Urinary bladder (tissue), 4 donors: ENCODE results near the gene IMMP2L. TPM values are rescaled to one million over a fixed set of nuclear protein-coding genes. Genes with fewer than 3 reads are reported as not detected.

Experiments
- DNase-seq: peaks from one replicate; pipeline ENCODE4 v3.0.0-alpha.2; 2015; ENCODE audit errors: extremely low spot score
- H3K27ac ChIP-seq: one replicate; pipeline ENCODE4 v1.5.1; 2013; ENCODE audit warnings: low read depth, mild to moderate bottlenecking, moderate library complexity
- H3K36me3 ChIP-seq: one replicate; pipeline ENCODE4 v1.6.1; 2013; ENCODE audit warnings: mild to moderate bottlenecking, moderate library complexity; ENCODE audit not compliant: insufficient read depth
- H3K4me1 ChIP-seq: one replicate; pipeline ENCODE4 v1.6.1; 2013; ENCODE audit warnings: mild to moderate bottlenecking, moderate library complexity; ENCODE audit not compliant: insufficient read depth
- H3K4me3 ChIP-seq: one replicate; pipeline ENCODE4 v1.5.1; 2013; ENCODE audit warnings: low read depth, low read length
- WGBS: extraction: QIAGEN DNeasy Blood & Tissue Kit; methylation state at CpG from one replicate; pipeline ENCODE4 v1.1.7; 2013; 5-methylcytosine and 5-hydroxymethylcytosine counted together
- polyA plus RNA-seq: library from polyadenylated mRNA; stranded (reverse); fragments of 200-250 nt; gene quantifications from one replicate; pipeline ENCODE4 v1.2.3, GENCODE V29; 2013
- total RNA-seq: library from RNA; depleted of rRNA; stranded (reverse); fragments of >200 nt; gene quantifications from one replicate; pipeline ENCODE4 v1.2.3, GENCODE V29; 2014
- donor health status: healthy with polysubstance abuse.
- donor health status: healthy.

Gene IMMP2L
- total and polyA plus RNA-seq, 2 donors: 22.4 to 26.2 TPM

DNA sequence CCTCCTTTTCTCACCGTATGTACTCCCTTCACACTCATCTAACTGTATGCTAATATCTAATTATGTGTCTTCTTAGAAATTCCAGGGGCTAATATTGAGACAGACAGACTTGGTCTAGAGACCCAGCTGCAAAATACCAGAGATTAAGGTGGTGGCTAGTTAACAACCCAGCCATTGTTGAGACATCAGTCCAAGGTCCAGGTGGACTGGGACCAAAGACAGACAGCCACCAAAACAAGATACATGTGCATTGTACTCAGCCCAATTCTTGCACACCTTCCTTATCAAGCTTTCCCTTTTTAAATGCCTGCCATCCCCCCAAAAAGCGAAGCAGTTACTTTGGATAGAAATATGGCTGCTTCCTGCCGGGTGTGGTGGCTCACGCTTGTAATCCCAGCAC lies 514.7 kb downstream of the IMMP2L start:
- Histone ChIP-seq H3K4me3 (no peak overlapping the region), H3K27ac (no peak overlapping the region), H3K4me1 (no peaks in the 10 kb centered on the region), H3K36me3 (no peaks in the 10 kb centered on the region)
- WGBS: 94% methylated on average over 4 of the region's 4 CpGs
- DNase-seq: no peak

DNA sequence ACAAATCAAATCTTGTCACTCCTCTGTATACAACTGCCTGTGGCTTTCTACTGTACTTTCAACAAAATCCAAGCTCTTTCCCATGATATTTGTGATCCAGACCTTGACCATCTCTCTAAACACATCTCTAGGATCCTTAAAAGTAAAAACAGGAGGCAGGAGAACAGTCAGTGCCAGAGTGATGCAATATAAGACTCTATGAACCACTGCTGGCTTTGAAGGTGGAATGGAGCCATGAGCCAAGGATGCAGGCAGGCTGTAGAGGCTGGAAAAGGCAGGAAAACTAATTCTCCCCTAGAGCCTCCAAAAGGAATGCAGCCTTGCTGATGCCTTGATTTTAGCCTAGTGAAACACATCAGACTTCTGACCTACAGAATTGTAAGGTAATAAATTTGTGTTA lies 516.8 kb downstream of the IMMP2L start:
- Histone ChIP-seq H3K4me3 (no peak overlapping the region), H3K4me1 (no peaks in the 10 kb centered on the region), H3K27ac (no peak overlapping the region), H3K36me3 (no peaks in the 10 kb centered on the region)
- no peak for DNase-seq

DNA sequence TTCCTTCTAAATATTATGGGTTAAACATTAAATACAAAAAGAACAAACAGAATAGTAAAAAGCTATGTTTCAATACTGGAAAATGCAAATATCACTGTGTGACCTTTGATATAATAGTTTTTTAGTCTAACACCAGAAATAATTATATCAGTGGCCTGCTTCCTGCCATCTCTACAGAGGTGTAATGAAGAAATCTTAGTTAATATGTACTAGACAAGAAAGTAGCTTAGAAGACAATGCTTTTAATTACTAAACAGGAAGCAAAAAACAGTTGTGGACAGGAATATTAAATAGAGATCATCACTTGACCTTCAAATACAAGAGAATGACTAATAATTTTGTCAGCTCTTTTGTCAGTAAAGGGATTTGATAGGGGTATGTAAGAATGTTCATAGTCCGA lies 518.7 kb downstream of the IMMP2L start:
- no peaks in the 10 kb centered on the region for H3K36me3 ChIP-seq
- no peak overlapping the region for H3K27ac ChIP-seq
- WGBS: 91% methylated on average over 1 of the region's 1 CpG
- H3K4me3 ChIP-seq: no peak overlapping the region
- no peaks in the 10 kb centered on the region for H3K4me1 ChIP-seq
- no peak for DNase-seq

DNA sequence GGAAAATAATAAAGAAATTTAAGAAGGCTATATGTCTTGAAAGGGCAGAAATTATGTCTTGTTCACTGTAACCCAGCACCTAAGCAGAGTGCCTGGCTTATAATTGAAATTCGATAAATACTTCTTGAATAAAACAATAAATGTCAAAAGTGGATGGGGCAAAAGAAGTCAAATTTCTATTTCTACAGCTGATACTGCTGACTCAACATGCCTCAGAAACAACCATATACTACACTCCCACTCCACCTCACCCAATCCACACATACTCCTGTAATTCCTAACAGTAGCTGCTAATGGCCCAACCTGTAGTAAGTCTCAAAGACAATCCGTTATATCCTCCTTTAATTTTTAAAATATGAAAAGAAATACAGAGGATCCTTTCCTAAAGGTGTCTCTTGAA lies 519.5 kb downstream of the IMMP2L start:
- DNase-seq: no peak
- H3K27ac ChIP-seq: no peak overlapping the region
- H3K36me3 ChIP-seq: no peaks in the 10 kb centered on the region
- no peak overlapping the region for H3K4me3 ChIP-seq
- WGBS: over 99% methylated on average over 2 of the region's 2 CpGs
- H3K4me1 ChIP-seq: no peaks in the 10 kb centered on the region

DNA sequence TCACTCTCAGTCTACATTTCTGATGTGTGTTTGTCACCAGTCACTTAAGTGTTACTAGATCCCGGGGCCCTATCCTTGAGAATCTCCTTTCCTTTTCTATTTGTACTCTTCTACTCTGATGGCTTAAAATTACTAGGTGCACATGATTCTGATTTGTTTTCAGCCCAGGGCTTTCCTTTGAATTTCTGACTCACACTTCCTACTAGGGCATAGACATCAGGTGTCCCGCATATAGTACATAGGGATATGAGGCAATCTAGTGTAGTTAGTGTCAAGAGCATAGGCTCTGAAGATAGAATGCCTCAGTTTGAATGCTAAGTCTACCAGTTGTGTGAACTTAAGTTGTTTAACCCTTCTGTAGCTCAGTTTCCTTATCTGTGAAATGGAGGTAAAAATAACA lies 520.7 kb downstream of the IMMP2L start:
- WGBS: 90% methylated on average over 2 of the region's 2 CpGs
- H3K4me3 ChIP-seq: no peak overlapping the region
- H3K36me3 ChIP-seq: no peaks in the 10 kb centered on the region
- H3K27ac ChIP-seq: no peak overlapping the region
- DNase-seq: no peak
- no peaks in the 10 kb centered on the region for H3K4me1 ChIP-seq

DNA sequence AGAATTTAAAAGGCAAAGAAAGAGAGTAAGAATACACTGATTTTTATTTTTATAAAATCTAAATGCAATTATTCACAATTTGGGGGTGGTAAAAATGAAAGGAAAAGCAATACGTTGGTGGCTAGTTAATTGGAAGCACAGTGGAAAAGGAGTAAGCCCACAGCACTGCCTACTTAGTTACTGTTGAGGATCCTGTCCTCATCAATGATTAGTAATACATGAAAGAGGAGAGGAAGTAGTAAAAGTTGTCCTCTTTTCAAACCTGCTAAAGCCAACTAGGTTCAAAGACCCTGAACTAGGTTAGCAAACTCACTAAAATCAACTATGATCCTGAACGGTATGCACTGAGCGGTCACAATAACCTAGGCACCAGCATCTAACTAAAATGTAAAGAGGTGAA lies 524.1 kb downstream of the IMMP2L start:
- 88% methylated on average over 3 of the region's 3 CpGs for WGBS
- Histone ChIP-seq H3K4me3 (no peak overlapping the region), H3K4me1 (no peaks in the 10 kb centered on the region), H3K27ac (no peak overlapping the region), H3K36me3 (no peaks in the 10 kb centered on the region)
- no peak for DNase-seq

DNA sequence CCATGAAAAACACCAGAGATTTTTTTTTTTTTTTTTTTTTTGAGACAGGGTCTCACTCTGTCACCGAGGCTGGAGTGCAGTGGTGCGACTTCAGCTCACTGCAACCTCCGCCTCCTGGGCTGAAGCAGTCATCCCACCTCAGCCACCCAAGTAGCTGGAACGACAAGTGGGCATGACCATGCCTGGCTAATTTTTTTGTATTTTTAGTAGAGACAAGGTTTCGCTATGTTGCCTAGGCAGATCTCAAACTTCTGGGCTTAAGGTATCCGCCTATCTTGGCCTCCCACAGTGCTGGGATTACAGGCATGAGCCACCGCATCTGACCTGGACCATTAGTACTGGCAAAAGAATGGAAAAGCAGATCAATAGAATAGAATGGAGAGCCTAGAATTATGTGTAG lies 530.4 kb downstream of the IMMP2L start:
- H3K36me3 ChIP-seq: no peaks in the 10 kb centered on the region
- 98% methylated on average over 7 of the region's 7 CpGs for WGBS
- no peak overlapping the region for H3K27ac ChIP-seq
- DNase-seq: no peak
- H3K4me3 ChIP-seq: no peak overlapping the region
- H3K4me1 ChIP-seq: no peaks in the 10 kb centered on the region

DNA sequence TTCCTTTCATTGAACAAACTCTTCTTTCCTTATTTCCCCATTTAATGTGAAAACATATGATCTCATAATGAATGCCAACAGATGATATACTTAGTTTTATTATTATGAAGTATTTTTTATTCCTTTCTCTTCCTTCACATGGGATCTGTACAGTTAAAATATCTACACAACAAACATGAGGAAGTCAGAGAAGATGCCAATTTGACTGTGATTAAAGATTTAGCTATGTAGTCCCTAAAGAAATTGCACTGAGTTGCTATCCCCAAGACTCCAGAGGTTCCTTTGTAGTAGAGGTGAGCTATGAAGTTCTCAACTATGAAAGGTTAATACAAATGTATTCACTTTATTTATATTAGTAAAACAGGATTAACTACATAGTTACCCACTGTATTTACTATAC lies 532.0 kb downstream of the IMMP2L start:
- DNase-seq: no peak
- no peak overlapping the region for H3K4me3 ChIP-seq
- H3K36me3 ChIP-seq: no peaks in the 10 kb centered on the region
- no peak overlapping the region for H3K27ac ChIP-seq
- no peaks in the 10 kb centered on the region for H3K4me1 ChIP-seq

DNA sequence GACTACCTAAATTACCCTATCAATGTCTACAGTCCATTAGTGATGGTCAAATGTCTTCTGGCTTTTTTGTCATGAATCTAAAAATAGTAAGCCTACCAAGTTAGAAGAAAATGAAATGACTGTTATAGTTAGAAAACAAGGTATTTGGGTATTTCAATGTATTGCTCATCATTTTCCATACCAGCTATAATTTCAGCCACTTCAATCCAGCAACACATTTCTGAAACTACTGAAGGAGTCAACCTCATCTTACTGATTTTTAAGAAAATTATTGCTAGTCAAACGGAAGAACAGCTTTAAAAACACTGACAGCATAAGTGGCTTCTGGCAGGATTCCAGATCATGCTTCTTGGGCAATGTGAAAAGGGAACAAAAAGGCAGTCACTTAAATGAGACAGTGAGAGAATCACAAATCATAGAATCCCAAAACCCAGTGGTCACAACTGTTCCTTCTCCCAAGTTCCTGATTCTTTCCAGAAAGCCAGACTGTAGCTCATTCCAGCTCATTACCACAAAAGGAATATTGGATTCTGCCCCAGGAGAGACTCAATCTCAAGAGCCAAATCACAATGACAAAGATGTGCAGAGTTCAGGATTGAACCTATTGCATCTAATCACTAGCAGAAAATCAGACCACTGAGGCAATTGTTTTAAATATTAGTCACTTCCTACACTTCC lies 532.6 kb downstream of the IMMP2L start:
- DNase-seq: no peak
- H3K4me1 ChIP-seq: no peaks in the 10 kb centered on the region
- WGBS: 41% methylated on average over 1 of the region's 1 CpG
- H3K27ac ChIP-seq: no peak overlapping the region
- no peak overlapping the region for H3K4me3 ChIP-seq
- H3K36me3 ChIP-seq: no peaks in the 10 kb centered on the region

DNA sequence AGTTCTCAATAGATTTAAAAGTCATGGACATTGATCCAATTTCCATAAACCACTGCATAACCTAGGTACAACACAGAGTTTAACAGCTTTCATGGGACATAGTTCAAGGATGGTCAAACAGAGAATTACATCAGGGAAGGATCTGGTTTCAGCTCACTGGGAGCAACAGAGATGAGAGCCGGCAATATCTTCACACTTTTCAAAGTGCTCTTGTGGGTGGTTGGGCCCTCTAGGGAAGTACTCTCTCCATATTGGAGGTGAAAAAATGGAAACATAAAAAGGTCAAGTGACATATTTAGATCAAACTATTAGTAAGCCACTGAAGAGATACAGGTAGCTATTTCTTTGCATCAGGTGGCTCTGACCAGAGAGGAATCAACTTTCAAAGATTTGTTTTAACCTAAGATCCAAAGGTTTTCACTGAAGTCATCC lies 533.1 kb downstream of the IMMP2L start:
- Histone ChIP-seq H3K27ac (no peak overlapping the region), H3K4me1 (no peaks in the 10 kb centered on the region), H3K4me3 (no peak overlapping the region), H3K36me3 (no peaks in the 10 kb centered on the region)
- WGBS: 95% methylated on average over 1 of the region's 1 CpG
- no peak for DNase-seq

DNA sequence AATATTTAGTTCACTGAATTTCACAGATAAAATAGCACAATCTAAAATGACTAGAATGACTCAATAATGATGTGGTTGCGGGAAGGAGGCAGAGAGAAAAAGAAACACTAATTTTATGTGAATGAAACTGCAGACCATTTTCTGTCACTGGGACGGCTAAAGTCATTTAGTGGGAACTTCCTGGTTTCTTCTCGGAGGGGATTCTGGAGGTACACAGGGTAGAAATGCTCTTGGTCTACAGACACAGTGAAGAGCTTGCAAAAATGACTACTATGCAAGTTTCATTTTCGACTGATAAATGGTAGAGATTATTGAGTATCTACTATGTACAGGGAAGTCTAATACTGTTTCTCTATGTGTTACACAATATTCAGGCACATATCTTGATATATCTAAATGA lies 534.9 kb downstream of the IMMP2L start:
- 89% methylated on average over 4 of the region's 4 CpGs for WGBS
- no peak for DNase-seq
- H3K4me3 ChIP-seq: no peak overlapping the region
- no peaks in the 10 kb centered on the region for H3K4me1 ChIP-seq
- no peak overlapping the region for H3K27ac ChIP-seq
- H3K36me3 ChIP-seq: no peaks in the 10 kb centered on the region

DNA sequence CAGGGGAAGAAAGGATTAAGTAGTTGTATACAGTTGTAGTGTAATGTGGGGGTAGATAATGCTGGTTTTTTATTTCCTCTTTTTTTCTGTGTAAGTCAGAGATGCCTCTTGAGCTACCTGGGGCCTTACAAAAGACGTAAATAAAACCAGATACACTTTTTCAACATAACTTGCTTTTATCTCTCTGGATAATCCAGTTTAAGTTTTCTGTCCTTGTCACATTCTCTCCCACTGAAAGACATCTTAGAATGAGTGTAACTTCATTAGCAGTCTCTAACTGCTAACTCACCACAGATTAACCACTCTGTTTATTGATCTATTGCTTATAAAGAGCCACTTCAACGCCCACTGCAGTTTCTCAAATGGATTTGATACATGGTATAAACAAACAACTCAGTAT lies 535.5 kb downstream of the IMMP2L start:
- 89% methylated on average over 2 of the region's 2 CpGs for WGBS
- no peak for DNase-seq
- no peaks in the 10 kb centered on the region for H3K4me1 ChIP-seq
- no peak overlapping the region for H3K4me3 ChIP-seq
- H3K27ac ChIP-seq: no peak overlapping the region
- H3K36me3 ChIP-seq: no peaks in the 10 kb centered on the region

DNA sequence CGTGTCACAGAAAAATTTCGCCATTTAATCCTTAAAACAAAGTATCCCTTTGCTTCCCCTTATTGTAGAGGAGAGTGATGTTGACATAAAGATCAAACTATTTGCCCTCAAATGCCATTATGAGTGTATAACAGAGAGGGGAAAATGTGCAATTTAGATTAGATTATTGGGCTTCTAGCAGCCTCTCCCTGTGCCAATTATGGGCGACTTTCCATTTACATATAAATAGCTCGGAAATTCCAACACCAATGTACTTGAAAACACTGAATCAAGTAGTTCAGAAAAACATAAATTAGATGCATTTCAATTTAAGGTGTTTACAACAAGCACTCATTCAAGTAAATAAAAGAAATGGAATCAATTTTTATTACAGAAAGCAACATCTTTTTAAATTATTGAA lies 535.9 kb downstream of the IMMP2L start:
- Histone ChIP-seq H3K36me3 (no peaks in the 10 kb centered on the region), H3K27ac (no peak overlapping the region), H3K4me1 (no peaks in the 10 kb centered on the region), H3K4me3 (no peak overlapping the region)
- no peak for DNase-seq
- 84% methylated on average over 4 of the region's 4 CpGs for WGBS

DNA sequence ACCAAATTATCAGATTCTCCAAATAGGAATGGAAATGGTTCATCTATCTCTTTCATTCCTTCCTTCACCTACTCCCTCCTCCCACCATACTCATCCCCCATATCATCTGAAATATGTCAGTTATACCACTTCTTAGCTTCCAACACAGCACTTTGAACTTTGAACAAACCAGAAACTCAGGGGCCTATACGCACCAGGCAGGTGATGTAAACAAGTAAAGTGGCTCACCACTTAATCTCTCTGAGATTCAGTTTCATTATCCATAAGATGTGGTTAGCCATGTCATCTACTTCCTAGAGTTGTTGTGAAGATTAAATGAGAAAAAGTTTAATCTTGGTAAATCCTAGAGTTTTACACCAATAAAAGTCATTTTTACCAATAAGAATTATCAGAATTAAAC lies 537.3 kb downstream of the IMMP2L start:
- Histone ChIP-seq H3K4me1 (no peaks in the 10 kb centered on the region), H3K4me3 (no peak overlapping the region), H3K27ac (no peak overlapping the region), H3K36me3 (no peaks in the 10 kb centered on the region)
- 93% methylated on average over 1 of the region's 1 CpG for WGBS
- no peak for DNase-seq
